NCI-H446 treated with DMSO at 0.1 percent for 48 hours (cell line): ENCODE data around the gene GANC.
"Not testable (repeated sequence)": the region's sequence is repeated elsewhere in the genome, so short reads cannot be mapped to it uniquely, and the experiment has no call there.

Experiments used
- DNase-seq: peaks from one replicate; lab custom pipeline; 2025; lab: John Stamatoyannopoulos, UW

Gene GANC

GRCh38 chr15:42282926-42283325 is 9.9 kb downstream of the GANC start:
- no peak for DNase-seq

- no peak for DNase-seq
Measured at GRCh38 chr15:42283671-42284070, 10.7 kb downstream of the GANC start.

- DNase-seq: no peak
Measured at GRCh38 chr15:42284551-42284950, 11.6 kb downstream of the GANC start.

GRCh38 chr15:42285034-42285433 is 12.0 kb downstream of the GANC start:
- no peak for DNase-seq

- DNase-seq: no peak
Measured at GRCh38 chr15:42286445-42287029, 13.5 kb downstream of the GANC start.

- DNase-seq: no peak
Measured at GRCh38 chr15:42287931-42288330, 14.9 kb downstream of the GANC start.

- no peak for DNase-seq
Measured at GRCh38 chr15:42289166-42289565, 16.2 kb downstream of the GANC start.

- DNase-seq: not testable (repeated sequence)
Measured at GRCh38 chr15:42301004-42301403, 28.0 kb downstream of the GANC start.

- no peak for DNase-seq
Measured at GRCh38 chr15:42306681-42307080, 33.7 kb downstream of the GANC start.

GRCh38 chr15:42313463-42313862 is 40.5 kb downstream of the GANC start:
- no peak for DNase-seq

GRCh38 chr15:42314818-42315217 is 41.8 kb downstream of the GANC start:
- no peak for DNase-seq

GRCh38 chr15:42315521-42315920 is 42.5 kb downstream of the GANC start:
- no peak for DNase-seq

GRCh38 chr15:42316282-42316805 is 43.3 kb downstream of the GANC start:
- not testable (repeated sequence) for DNase-seq

- no peak for DNase-seq
Measured at GRCh38 chr15:42319206-42319605, 46.2 kb downstream of the GANC start.

- DNase-seq: no peak
Measured at GRCh38 chr15:42324308-42324707, 51.3 kb downstream of the GANC start.

- no peak for DNase-seq
Measured at GRCh38 chr15:42329161-42329560, 56.2 kb downstream of the GANC start.

- no peak for DNase-seq
Measured at GRCh38 chr15:42329992-42330391, 57.0 kb downstream of the GANC start.

- DNase-seq: no peak
Measured at GRCh38 chr15:42331235-42331634, 58.2 kb downstream of the GANC start.

GRCh38 chr15:42332331-42332730 is 59.3 kb downstream of the GANC start:
- DNase-seq: no peak

GRCh38 chr15:42335074-42335473 is 62.1 kb downstream of the GANC start:
- no peak for DNase-seq

GRCh38 chr15:42336650-42337049 is 63.6 kb downstream of the GANC start:
- not testable (repeated sequence) for DNase-seq

GRCh38 chr15:42337104-42337503 is 64.1 kb downstream of the GANC start:
- DNase-seq: not testable (repeated sequence)

GRCh38 chr15:42338500-42338899 is 65.5 kb downstream of the GANC start:
- no peak for DNase-seq

- no peak for DNase-seq
Measured at GRCh38 chr15:42343596-42344232, 70.7 kb downstream of the GANC start.
